ENCODE results near the gene BIRC5.

DNA sequence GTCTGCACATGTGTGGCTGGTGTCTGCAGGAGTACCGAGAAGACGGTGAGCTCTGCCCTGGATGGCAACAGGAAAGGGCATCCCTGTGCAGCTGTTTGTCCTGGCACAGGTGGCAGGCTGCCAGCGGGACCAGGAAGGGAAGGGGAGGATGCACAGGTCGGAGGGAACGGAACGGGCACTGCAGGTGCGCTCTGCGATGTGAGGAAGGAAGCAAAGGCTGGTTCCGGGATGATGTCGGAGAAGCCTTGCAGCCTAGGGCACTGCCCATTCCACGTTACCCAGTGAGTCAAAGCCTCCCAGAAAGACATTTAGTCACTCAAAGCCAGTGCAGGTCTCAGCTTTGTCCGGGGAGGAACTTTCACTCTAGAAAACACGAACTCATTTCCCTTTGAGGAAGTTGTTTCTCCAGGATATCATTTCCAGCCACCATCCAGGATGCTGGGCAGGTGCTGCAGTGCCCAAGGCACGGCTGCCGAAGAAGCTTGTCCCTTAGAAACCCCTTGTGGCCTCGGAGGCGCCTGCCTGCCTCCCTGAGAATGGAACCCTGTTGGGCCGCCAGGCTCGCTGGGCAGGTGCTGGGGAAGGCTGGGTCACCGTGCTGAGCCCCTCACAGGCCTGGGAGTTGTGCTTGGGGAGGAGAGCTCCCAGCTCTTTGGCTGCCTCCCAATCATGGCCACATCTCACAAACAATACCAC is 12.9 kb downstream of the BIRC5 start:
- TF ChIP-seq, protein P1, sequence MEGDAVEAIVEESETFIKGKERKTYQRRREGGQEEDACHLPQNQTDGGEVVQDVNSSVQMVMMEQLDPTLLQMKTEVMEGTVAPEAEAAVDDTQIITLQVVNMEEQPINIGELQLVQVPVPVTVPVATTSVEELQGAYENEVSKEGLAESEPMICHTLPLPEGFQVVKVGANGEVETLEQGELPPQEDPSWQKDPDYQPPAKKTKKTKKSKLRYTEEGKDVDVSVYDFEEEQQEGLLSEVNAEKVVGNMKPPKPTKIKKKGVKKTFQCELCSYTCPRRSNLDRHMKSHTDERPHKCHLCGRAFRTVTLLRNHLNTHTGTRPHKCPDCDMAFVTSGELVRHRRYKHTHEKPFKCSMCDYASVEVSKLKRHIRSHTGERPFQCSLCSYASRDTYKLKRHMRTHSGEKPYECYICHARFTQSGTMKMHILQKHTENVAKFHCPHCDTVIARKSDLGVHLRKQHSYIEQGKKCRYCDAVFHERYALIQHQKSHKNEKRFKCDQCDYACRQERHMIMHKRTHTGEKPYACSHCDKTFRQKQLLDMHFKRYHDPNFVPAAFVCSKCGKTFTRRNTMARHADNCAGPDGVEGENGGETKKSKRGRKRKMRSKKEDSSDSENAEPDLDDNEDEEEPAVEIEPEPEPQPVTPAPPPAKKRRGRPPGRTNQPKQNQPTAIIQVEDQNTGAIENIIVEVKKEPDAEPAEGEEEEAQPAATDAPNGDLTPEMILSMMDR (IDR thresholded peaks at IDR 0.05 in 2 of 3, conservative IDR thresholded peaks at IDR 0.05 in 1 of 3; ENCODE audit: borderline replicate concordance in 1 of 3, insufficient read depth in 1 of 3, low read depth in 2 of 3, low read length in 2 of 3) = no peak
- TF ChIP-seq CEBPB (IDR thresholded peaks at IDR 0.05; ENCODE audit: low read depth) (no peak), POLR2AphosphoS5 (IDR thresholded peaks at IDR 0.05; ENCODE audit: low read depth, low read length) (no peak), EZH2 (IDR thresholded peaks at IDR 0.05) (no peak), RAD21 (IDR thresholded peaks at IDR 0.05; ENCODE audit: low read depth) (no peak), POLR2A (IDR thresholded peaks at IDR 0.05; ENCODE audit: borderline replicate concordance, extremely low read depth, insufficient read depth, insufficient read length) (no peak), FOSL1 (IDR thresholded peaks at IDR 0.05; ENCODE audit: low read depth) (no peak), JUND (IDR thresholded peaks at IDR 0.05) (no peak), YY1 (IDR thresholded peaks at IDR 0.05; ENCODE audit: extremely low read depth, insufficient replicate concordance, low read depth, low read length) (no peak)
- TF ChIP-seq, protein P2, sequence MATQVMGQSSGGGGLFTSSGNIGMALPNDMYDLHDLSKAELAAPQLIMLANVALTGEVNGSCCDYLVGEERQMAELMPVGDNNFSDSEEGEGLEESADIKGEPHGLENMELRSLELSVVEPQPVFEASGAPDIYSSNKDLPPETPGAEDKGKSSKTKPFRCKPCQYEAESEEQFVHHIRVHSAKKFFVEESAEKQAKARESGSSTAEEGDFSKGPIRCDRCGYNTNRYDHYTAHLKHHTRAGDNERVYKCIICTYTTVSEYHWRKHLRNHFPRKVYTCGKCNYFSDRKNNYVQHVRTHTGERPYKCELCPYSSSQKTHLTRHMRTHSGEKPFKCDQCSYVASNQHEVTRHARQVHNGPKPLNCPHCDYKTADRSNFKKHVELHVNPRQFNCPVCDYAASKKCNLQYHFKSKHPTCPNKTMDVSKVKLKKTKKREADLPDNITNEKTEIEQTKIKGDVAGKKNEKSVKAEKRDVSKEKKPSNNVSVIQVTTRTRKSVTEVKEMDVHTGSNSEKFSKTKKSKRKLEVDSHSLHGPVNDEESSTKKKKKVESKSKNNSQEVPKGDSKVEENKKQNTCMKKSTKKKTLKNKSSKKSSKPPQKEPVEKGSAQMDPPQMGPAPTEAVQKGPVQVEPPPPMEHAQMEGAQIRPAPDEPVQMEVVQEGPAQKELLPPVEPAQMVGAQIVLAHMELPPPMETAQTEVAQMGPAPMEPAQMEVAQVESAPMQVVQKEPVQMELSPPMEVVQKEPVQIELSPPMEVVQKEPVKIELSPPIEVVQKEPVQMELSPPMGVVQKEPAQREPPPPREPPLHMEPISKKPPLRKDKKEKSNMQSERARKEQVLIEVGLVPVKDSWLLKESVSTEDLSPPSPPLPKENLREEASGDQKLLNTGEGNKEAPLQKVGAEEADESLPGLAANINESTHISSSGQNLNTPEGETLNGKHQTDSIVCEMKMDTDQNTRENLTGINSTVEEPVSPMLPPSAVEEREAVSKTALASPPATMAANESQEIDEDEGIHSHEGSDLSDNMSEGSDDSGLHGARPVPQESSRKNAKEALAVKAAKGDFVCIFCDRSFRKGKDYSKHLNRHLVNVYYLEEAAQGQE (IDR thresholded peaks at IDR 0.05; ENCODE audit: low read depth) = no peak

Measured in HCT116 (cell line).